ENCODE results near the gene DNAJB11.

DNA sequence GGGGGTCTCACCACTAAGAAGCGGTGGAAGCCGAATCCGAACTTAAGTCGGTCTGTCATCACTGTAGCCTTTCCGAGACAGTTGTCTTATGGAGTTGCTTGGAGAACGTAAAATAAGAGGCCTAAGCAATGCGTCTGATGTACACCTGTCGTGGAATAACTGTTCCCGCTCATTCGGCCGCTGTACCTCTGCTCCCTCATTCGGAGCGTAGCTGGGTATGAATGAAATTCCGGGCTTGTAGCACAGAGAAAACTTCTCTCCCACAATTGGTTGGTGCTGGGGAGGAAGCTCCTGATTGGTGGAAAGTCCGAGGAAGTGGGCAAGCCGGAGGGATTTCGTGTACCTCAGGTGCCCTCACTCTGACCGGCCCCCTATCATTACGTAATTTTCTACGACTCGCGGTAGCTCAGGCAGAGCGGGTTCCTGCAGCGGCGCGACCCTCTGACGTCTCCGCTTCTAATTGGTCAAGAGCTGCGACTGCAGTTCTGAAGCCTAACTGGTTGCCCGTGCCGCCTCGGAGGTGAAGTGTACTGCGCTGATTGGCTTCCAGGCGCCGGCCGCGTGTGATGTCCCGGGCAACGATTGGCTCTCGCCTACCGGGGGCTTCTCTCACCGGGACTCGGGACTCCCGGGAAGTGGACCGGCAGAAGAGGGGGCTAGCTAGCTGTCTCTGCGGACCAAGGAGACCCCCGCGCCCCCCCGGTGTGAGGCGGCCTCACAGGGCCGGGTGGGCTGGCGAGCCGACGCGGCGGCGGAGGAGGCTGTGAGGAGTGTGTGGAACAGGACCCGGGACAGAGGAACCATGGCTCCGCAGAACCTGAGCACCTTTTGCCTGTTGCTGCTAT lies at the start of gene DNAJB11:
- TF ChIP-seq SUZ12 (IDR thresholded peaks at IDR 0.05; ENCODE audit: extremely low read depth, insufficient read depth, insufficient read length) = no peak
- TF ChIP-seq YY1 (IDR thresholded peaks at IDR 0.05; ENCODE audit: insufficient read depth, insufficient read length) = no peak

Measured in NT2/D1 (cell line).